DMS79 (cell line): Measurements from ENCODE around the gene NDP.

ENCODE experiments used
- DNase-seq: peaks from one replicate; lab custom pipeline; 2025; lab: John Stamatoyannopoulos, UW

NDP gene, protein sequence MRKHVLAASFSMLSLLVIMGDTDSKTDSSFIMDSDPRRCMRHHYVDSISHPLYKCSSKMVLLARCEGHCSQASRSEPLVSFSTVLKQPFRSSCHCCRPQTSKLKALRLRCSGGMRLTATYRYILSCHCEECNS

DNA sequence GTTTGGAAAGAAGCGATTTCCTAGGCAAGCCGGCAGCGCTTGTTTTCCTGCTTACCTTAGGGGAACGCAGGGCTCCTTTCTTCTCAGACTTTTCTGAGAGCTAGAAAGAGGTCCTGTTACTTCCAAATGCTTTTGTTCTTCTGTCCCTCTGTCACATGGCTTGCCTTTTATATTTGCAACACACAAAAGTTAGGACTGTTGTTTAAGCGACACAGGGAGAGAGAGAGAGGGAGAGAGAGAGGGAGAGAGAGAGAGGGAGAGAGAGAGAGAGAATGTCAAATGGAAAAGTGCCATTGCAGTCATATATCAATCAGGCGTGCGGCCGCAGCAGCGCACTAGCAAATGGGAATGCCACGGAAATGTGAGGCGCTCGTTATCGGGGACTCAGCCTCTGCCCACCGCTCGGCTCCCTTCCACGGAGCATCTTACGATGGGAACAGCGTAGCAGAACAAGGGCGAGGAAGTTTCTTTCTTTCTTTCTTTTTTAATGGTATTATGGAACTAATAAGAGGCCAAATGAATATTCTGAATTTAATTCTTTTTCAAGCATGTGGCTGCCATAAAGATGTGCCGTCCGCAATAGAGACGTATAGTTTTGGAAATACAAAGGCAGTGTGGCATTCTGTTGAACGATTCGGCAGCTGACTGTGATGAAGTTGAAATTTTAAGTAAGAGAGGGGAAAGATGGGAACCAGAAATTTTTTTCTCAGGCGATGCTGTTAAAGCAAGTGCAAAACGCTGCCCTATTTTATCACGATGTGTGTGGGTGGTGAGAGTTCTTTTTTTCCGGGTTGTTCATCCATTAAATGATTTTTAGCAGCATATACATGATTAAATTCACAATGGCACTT, at the start of gene NDP:
Gene NDP, minus strand, starts transcription at position 142 of the 851 bp plus-strand sequence. CDS start 14,745 bp downstream, outside the sequence.
- DNase-seq = no peak

DNA sequence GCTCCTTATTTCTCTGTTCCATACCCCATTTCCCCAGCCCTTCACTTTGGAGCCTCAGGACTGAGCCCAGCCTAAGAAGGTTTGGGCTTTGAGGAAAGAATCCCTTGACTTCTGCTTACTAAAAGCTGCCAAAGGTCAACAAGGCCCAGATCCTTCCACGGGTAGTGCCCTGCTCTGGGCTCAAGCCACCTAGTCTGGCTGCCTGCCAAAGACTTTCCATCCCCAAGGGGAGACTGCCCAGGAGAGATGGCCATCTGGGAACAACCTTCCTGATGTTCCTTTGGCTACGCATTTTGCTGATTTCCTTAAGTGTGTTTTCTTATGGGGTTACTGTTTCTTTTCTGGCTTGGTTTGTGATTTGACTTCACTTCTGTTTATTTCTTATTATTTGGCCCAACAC, 49.8 kb upstream of the NDP start:
- DNase-seq = no peak

DNA sequence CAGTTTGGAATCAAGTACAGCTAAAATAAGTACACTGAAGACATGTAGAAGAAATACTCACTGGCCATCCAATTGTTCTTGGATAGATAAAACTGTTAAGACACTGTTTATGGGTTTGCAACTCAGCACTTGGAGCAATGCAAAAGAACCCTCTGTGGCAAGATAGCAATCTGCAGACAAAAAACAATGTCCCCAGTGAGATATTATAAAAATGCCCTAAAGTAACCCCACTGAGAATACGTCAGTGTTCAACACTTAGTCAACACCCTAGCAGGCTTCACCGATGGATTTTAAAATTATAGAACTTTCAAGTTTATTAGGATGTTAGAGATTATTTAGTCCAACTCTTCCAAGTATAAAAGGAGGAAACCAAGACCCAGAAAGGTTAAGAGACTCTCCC, 47.5 kb upstream of the NDP start:
- no peak for DNase-seq

DNA sequence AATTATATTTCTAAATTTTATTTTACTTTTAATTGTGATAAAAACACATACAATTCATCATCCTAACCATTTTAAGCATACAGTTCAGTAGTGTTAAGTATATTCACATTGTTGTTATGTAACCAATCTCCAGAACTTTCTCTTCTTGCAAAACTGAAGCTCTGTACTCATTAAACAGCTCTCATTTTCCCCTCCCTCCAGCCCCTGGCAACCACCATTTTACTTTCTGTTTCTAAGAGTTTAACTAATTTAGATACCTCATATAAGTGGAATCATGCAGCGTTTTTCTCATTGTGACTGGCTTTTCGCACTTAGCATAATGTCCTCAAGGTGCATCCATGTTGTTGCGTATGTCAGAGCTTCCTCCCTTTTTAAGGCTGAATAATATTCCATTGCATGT, 46.7 kb upstream of the NDP start:
- DNase-seq = no peak

DNA sequence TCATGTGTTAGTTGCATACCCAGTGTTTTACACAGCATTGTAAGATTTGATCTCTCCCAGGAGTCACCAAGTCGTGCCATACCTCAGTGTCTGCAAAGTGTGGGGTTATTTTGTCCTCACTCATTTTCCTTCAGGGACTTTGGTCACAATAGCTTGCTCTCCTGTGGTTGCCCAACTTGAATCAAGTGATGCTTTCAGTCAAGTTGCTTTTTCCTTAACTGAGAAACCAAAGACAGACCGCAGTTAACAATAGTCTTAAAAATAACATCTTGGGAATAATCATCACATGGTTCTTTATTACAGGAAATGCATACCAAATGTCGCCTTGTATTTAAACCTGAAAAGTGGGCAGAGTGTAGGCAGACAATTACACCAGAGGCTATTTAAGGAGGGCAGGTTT, 44.5 kb upstream of the NDP start:
- no peak for DNase-seq

DNA sequence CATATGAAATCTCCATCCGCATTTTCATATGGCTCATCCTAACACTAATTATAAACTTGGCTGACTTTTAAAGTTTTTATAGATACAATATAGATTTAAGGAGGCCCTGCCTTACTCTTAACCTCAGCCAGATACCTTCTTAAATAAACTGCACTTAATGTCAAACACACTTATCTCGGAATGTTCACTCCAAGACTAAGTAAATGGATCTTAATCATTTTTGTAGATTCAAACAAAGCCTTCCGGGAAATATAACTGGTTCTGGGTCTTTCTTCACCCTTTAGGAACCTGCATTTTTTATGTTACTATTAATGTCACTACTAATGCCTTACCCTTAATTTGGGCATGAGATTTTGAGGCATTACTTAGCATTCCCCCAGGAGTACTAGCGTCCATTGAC, 43.7 kb upstream of the NDP start:
- DNase-seq = no peak

DNA sequence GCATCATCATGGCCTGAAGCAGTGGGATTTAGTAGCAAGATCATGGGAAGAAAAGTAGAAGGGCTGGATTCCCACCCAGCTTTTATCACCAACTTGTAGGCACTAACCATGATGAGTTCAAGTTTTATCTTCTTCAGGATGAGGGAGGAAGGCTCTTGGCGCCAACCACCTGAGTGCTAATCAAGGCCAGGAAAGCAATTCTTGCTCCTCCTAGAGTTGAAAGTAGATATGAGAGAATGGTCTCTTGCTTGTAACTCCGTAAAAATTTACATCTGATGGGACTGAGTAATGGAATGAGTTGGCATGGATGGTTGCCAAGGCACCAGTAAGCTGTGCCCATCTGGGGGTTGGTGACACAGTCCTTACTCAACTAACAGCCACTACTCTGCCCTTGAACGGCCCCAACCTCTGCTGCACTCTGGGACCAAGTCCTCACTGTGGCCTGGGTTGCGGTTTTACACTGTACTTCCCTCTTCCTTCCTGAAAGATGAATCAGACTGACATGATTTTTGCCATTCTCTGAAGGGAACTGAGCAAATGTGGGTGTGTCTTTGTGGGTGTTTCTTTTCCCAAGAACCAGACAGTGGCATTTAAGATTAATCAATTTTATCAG, 39.4 kb upstream of the NDP start:
- no peak for DNase-seq

DNA sequence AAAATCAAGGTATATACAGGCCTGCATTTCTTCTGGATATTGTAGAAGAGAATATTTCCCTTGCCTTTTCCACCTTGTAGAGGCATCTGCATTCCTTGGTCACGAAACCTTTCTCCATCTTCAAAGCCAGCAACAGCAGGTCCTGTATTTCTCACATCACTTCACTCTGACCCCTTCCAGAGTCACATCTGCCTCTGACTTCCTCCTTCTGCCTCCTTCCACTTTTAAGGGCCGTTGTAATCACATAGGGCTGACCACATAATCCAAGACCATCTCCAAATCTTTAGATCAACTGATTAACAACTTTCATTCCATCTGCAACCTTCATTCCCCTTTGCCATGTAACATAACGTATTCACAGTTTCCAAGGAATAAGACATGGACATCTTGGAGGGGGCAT, 38.3 kb upstream of the NDP start:
- DNase-seq = no peak

DNA sequence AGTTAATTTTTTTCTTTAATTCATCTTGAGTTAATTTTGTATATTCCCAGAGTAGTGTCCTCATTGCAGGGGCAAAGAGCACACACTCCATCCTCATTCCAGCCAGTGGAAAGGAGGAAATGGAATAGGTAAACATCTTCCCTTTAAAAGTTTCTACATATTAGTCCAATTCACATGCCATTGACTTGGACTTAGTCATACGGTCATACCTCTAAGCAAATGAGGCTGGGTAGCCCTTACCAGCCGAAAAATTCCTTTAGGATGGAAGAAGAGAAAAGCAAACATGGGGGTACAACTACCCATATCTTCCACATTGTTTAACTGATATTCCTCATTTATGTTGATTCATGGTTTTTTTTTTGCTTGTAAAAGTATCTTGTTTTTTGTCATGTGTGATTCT, 37.4 kb upstream of the NDP start:
- no peak for DNase-seq

DNA sequence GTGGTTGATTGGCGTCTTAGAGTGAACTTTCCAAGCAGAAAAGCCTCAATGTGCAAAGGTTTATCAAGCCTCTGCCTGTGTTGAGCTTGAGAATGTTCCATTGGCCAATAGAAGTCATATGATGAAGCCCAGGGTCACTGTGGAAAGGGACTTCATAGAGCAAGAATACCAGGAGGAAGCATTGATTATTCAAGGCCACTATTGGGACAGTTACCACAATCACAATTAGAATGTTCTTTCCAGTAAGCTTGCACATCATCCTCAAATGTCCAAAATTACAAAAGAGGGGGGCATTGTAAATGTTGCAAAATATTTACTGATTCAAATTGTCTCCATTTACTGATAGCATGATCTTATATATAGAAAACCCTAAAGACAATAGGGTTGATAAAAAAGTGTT, 32.9 kb upstream of the NDP start:
- DNase-seq = no peak

DNA sequence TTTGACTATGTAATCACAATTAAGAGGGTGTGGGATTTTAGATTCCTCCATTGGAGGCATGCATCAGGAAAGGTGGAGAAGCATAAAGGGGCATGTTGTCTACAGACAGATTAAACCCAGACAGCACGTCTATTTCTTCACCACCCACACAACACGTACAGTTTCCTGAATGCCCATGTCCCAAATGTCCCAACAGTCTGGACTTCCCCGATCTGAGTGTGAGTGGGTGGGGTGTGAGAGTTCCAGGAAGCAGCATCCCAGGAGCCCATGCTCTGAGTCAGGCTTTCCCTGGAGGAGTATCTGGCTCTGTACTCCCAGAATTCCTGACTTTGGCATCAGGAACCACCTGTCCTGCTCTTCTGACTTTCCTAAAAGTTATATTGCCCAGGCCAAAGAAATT, 30.8 kb upstream of the NDP start:
- no peak for DNase-seq

DNA sequence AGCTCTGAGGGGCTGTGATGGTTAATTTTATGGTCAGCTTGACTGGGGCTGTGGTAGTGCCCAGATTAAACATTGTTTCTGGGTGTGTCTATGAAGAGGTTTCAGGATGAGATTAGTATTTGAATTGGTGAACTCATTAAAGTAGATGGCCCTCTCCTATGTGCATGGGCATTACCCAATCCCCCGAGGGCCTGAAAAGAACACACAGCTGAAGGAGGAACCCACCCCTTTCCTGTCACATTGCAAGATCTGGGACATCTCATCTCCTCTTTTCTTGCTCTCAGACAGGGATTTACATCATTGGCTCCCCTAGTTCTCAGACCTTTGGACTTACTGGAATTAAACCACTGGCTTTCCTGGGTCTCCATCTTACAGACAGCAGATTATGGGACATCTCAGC, 29.4 kb upstream of the NDP start:
- DNase-seq = no peak

DNA sequence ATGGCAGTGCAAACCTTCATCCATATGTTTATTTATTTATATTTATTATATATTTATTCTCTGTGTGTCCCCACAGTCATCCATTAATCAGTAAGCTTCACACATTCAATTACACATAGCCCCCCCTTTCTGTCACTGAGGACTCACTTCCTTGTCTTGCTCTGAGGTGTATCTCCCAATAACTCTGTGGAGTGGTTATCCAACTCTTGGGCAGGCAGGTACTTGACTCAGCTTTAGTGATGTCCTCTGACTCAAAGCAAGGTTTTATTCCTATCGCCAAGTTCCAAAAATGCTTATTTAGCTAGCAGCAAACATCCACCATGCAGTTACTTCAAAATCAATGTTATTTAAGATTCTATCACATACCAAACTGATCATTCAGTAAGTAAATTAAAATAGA, 25.2 kb upstream of the NDP start:
- DNase-seq = no peak

DNA sequence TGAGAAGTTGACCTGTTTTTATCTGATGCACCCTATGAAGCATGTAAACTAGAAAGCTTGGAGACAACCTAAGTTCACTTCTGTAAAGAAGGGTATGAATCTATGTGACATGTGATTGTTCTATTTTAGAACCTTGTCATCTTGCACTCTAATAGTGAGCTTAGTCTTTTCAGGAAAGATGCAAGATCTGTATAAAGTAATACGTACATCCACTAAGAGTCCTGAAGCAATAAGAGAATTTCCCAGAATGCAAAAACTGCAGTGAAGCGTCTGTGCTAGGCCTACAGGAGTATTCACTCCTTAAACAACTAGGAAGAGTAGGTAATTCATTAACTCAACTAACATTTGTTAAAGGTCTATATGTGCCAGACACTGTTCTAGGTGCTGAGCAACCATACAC, 23.3 kb upstream of the NDP start:
- no peak for DNase-seq

DNA sequence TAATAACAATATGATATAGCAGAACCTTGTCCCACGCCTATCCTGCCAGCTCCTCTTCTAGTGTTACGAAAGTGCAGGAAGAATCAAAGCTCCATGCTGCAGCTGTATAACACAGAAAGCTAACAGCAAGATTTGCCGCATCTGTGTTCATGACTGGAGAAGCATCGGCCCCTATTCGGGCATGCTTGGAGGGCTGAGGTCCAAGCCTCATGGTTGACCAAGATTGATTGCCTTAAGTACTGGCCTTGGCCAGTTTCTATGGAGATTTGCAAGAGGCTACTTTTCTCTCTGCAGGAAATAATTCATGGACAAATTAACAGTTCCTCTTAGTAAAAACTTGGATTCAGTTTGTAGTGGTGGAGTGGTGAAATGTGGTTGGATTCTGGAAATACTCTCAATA, 12.9 kb upstream of the NDP start:
- no peak for DNase-seq

DNA sequence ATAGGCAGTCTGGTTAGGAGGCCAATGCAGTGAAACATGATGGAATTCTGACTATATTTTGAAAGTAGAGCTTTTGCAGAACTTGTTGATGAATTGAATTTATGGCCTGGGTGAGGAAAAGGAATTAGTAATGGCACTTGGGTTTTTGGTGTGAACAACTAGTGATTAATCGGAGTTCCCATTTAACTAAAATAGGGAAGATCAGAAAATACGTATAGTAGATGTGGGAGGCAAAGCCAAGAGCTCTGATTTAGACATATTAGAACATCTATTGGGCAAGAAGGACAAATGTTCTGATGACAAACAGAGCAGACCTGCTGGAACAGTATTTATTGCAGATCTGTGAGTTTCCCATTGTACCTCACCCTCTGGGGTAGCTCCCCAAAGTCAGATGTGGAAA, 12.3 kb upstream of the NDP start:
- DNase-seq = no peak

DNA sequence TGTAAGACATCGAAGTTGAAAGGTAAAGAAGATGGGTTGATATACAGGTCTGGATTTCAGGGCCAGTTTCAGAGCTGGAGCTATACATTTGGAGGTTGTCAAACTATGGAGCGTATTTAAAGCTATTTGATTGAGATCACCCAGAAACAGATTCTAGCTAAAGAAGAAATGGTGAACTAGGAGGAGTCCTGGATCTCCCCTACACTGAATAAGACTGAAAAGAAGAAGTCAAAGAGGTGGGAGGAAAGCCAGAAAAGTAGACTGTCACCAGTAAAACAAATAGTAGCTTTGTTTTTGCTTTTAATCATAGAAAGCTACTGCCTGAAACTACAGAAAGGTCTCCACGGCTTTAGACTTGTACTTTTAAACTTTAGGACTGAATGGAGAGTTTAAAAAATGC, 5.0 kb upstream of the NDP start:
- no peak for DNase-seq

DNA sequence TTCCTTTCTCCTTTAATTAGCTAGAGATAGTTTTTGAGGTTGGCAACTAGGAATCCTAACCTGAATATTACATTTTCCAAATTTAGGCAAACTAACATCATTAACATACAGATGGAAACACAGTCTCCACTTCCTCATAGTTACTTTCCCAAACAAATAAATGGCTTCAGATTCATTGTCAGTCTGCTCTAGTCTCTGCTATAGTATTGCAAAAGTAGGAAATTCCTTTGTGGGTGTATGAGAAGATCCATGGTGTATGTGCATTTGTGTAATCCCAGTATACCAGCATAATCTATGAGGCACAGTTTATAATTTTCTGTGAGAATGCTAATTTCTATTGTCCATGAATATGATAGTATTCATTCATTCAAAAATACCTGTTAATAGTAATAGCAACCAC, 3.0 kb upstream of the NDP start:
- no peak for DNase-seq

DNA sequence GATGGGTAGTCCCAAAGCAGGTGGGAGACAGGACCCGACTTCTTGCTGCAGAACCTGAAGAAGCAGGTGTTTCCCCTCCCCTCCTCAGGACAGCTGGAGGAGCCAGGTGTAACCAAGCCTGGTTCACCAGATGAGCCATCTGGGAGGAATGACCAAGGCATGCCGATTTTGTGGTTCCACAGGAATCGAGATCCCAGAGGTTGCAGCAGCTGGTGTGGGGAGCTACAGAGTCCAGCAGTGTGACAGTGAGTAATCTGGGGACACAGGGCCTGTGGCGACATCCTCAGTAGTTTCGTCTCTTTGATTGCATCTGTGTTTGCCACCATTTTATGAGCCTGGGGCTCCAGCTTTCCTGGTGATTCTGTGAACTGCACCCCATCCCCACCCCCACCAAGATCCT, 2.6 kb upstream of the NDP start:
- DNase-seq = no peak

DNA sequence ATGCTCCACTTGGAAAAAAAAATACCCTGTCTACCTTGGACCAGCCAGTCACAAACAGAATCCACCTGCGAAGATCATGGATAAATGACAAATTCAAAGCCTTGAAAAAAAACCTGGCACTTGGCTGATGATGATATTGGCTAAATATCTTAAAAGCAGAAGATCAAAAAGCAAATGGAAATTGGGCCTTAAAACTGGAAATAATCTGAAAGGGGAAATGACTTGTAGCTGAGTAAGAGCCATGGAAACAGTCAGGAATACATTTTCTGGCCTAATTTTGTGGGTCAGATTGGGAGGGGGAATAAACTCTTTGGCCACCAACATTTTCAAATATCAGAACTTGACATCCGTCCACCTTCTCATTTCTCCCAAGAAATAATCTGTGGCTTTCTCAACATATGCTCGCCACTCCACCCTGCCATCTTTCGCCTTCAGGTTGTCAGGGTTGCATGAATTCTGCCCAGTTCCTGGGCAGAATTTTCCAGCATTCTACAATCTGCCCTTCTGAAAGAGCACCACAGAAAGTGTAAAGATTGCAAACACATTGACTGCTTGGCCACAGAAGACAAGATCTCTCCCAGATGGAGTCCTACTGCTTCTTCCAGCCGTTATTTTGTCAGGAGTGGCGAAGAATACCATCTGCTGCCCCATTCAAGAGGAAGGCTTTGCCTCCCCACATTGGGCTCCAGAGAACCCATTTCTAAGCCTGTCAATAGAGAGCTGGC, 1.7 kb upstream of the NDP start:
- no peak for DNase-seq

DNA sequence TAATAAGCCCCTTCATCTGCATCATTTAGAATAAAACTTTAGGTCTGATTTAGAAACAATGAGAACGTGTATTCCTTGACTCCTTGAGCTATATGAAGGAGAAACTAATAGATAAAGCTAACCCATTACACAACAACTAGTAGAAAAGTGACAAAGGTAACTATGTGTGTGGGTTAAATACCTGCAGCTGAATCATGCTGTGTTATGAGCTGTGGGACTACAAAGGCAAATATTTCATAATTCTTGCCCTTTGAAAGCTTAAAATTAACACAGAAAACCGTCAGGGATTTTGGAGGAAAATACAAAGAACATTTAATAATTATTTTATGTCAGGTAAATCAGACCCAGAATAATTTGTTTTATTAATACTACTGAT, 898 bp upstream of the NDP start:
- no peak for DNase-seq

DNA sequence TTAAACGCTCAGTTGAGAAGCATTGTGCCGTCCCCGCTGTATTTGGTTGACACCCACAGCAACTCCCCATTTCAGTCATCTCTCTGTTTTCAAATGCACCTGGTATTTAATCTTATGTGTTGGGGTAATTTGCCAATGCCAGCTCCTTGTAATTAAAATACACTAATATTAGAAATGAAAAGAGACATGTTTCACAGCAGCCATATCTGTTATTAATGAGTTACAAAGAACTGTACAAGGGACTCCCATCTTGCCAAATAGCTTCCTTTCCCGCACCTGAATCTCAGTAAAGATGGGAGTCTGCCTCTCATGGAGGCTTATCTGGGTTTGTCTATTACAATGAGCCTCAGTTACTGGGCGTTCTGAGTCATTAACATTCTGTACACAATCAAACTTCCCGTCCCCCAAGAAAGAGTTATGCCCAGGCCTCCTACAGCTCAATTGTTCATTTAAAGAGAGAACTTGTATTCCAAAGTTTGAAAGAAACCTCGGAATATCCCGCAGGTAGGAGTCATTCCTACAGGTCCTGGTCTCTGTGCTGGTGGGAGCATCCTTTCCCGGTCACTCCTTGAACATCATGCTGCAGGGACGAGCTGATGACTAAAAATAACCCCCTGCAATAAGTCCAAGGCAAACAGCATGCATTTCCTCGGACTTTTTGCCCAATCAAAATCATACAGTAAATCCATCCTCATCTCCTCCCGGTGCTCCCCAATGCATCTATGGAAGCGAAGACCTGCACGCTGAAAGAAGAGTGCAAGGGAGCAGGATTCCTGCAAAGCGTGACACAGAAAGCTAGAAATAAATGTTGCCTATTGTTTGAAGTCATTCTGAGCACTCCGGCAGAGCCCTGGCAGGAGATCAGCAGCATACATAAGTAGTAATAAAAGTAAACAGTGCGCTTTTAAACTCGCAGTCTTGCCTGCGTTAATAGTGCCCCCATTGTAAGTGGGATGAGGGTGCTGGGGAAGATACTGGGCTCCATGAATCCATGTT, 926 bp downstream of the NDP start:
- DNase-seq = no peak
